Neural progenitor cell (in vitro differentiated cells): ENCODE data around the gene OOSP3. TPM values are rescaled to one million over a fixed set of nuclear protein-coding genes. Genes with fewer than 3 reads are reported as not detected.

Experiments
- DNase-seq: peaks from one replicate; pipeline ENCODE4 v3.0.0-alpha.2; 2016; ENCODE audit warnings: low spot score
- H2AFZ ChIP-seq: fragments of 200-600 bp; sonication (generic); replicated peaks from 2 replicates; pipeline ENCODE4 v1.6.1; 2016; ENCODE audit warnings: antibody characterized with exemption
- H3F3A ChIP-seq: fragments of 200-600 bp; sonication (generic); 2 replicates; pipeline ENCODE4 v1.6.1; 2016; ENCODE audit warnings: antibody characterized with exemption, low read depth
- H3K27ac ChIP-seq: fragments of 200-600 bp; sonication (generic); 2 replicates; pipeline ENCODE4 v1.5.1; 2016; ENCODE audit warnings: mild to moderate bottlenecking
- H3K27me3 ChIP-seq: fragments of 200-600 bp; sonication (generic); 2 replicates; pipeline ENCODE4 v1.6.1; 2016; ENCODE audit warnings: mild to moderate bottlenecking, moderate library complexity
- H3K36me3 ChIP-seq: fragments of 200-600 bp; sonication (generic); 2 replicates; pipeline ENCODE4 v1.5.1; 2016
- H3K4me1 ChIP-seq: fragments of 200-600 bp; sonication (generic); 2 replicates; pipeline ENCODE4 v1.6.1; 2016; ENCODE audit warnings: mixed run types
- H3K4me2 ChIP-seq: fragments of 200-600 bp; sonication (generic); 2 replicates; pipeline ENCODE4 v1.6.1; 2016
- H3K4me3 ChIP-seq: fragments of 200-600 bp; sonication (generic); 2 replicates; pipeline ENCODE4 v1.5.1; 2016
- H3K79me2 ChIP-seq: fragments of 200-600 bp; sonication (generic); 2 replicates; pipeline ENCODE4 v1.6.1; 2016; ENCODE audit warnings: low read depth
- H3K9ac ChIP-seq: fragments of 200-600 bp; sonication (generic); 2 replicates; pipeline ENCODE4 v1.6.1; 2016
- H3K9me3 ChIP-seq: fragments of 200-600 bp; sonication (generic); 2 replicates; pipeline ENCODE4 v1.5.1; 2016; ENCODE audit warnings: low read depth
- H4K20me1 ChIP-seq: fragments of 200-600 bp; sonication (generic); 2 replicates; pipeline ENCODE4 v1.6.1; 2016; ENCODE audit warnings: low read depth
- H3K27ac Mint-ChIP-seq: 3 replicates; pipeline ENCODE4 v1.8.0; 2021; ENCODE audit warnings: mixed read lengths
- H3K27me3 Mint-ChIP-seq: 2 replicates; pipeline ENCODE4 v1.8.0; 2022; ENCODE audit warnings: low read depth, mild to moderate bottlenecking, inconsistent platforms, moderate library complexity, mixed read lengths; ENCODE audit not compliant: insufficient read depth
- H3K36me3 Mint-ChIP-seq: 3 replicates; pipeline ENCODE4 v1.8.0; 2021; ENCODE audit warnings: mixed read lengths
- H3K4me1 Mint-ChIP-seq: 3 replicates; pipeline ENCODE4 v1.8.0; 2021; ENCODE audit warnings: mixed read lengths
- H3K4me3 Mint-ChIP-seq: 3 replicates; pipeline ENCODE4 v1.8.0; 2021; ENCODE audit warnings: mild to moderate bottlenecking, moderate library complexity, mixed read lengths
- H3K9me3 Mint-ChIP-seq: 3 replicates; pipeline ENCODE4 v1.8.0; 2020; ENCODE audit warnings: mixed read lengths
- CTCF ChIP-seq: fragments of 200-600 bp; sonication (generic); IDR thresholded peaks from 2 replicates; pipeline ENCODE4 v1.5.1; 2017; ENCODE audit warnings: antibody characterized with exemption, mild to moderate bottlenecking
- EZH2 ChIP-seq: fragments of 200-600 bp; sonication (generic); IDR thresholded peaks from 2 replicates; pipeline ENCODE4 v1.6.1; 2017; ENCODE audit warnings: antibody characterized with exemption, mild to moderate bottlenecking, moderate library complexity
- EZH2phosphoT487 ChIP-seq: fragments of 200-600 bp; sonication (generic); IDR thresholded peaks from 2 replicates; pipeline ENCODE4 v1.6.1; 2017; ENCODE audit warnings: antibody characterized with exemption
- total RNA-seq: library from RNA; depleted of rRNA; stranded (reverse); fragments of >200 nt; gene quantifications from 2 replicates; pipeline ENCODE4 v1.2.3, GENCODE V29; 2015; ENCODE audit warnings: low replicate concordance

The OOSP3 gene
- total RNA-seq, 1 donor from 2014 or later: not detected

DNA sequence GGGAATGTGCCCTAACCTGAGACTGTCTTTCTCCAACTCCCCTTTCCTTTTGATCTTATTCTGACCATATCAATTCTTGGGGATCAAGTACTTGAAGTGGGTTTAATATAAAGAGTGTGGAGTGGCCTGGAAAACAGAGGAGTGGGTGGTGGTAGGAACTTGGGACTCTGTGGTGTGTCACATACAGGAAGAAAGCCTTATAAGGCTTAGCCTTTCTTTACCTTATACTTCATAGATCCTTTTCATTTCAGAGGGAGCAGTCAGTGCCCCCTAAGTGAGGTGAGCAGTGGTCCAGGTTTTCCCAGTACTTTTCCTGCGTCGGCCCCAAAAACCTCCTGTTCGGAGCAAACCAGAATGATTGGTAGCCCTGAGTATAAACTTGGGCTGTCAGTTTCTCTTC lies 60.1 kb downstream of the OOSP3 start:
- TF ChIP-seq EZH2phosphoT487 (no peak), EZH2 (no peak), CTCF (no peak)

GRCh38 chr11:59939482-59939881 lies 60.9 kb downstream of the OOSP3 start:
- Mint-ChIP-seq H3K27me3 (peaks cover 2% of the 10 kb centered on the region), H3K4me1 (no peaks in the 10 kb centered on the region), H3K4me3 (no peak overlapping the region), H3K27ac (no peak overlapping the region), H3K9me3 (no peaks in the 10 kb centered on the region), H3K36me3 (no peaks in the 10 kb centered on the region)
- no peaks in the 10 kb centered on the region for H3F3A ChIP-seq
- no peak overlapping the region for H3K4me3 ChIP-seq
- no peak overlapping the region for H3K27ac ChIP-seq
- H3K79me2 ChIP-seq: no peaks in the 10 kb centered on the region
- no peak for DNase-seq
- H3K36me3 ChIP-seq: no peaks in the 10 kb centered on the region
- H2AFZ ChIP-seq: no peak overlapping the region
- no peak for TF ChIP-seq EZH2phosphoT487
- no peak for TF ChIP-seq EZH2
- TF ChIP-seq CTCF: no peak
- no peaks in the 10 kb centered on the region for H3K4me1 ChIP-seq
- no peaks in the 10 kb centered on the region for H4K20me1 ChIP-seq
- H3K9me3 ChIP-seq: no peaks in the 10 kb centered on the region
- no peaks in the 10 kb centered on the region for H3K27me3 ChIP-seq
- no peak overlapping the region for H3K4me2 ChIP-seq
- no peak overlapping the region for H3K9ac ChIP-seq

More for the DNA sequence above, 60.1 kb downstream of the OOSP3 start:
- DNase-seq: no peak
- H4K20me1 ChIP-seq: no peaks in the 10 kb centered on the region
- no peaks in the 10 kb centered on the region for H3K4me1 ChIP-seq
- peaks cover 3% of the 10 kb centered on the region for H3K27me3 Mint-ChIP-seq
- H3K4me3 ChIP-seq: no peak overlapping the region
- H3K36me3 Mint-ChIP-seq: no peaks in the 10 kb centered on the region
- no peak overlapping the region for H3K4me3 Mint-ChIP-seq
- H2AFZ ChIP-seq: no peak overlapping the region
- H3K36me3 ChIP-seq: no peaks in the 10 kb centered on the region
- no peak overlapping the region for H3K9ac ChIP-seq
- H3K27me3 ChIP-seq: no peaks in the 10 kb centered on the region
- no peaks in the 10 kb centered on the region for H3K4me1 Mint-ChIP-seq
- no peaks in the 10 kb centered on the region for H3F3A ChIP-seq
- no peaks in the 10 kb centered on the region for H3K9me3 Mint-ChIP-seq
- no peak overlapping the region for H3K27ac Mint-ChIP-seq
- no peaks in the 10 kb centered on the region for H3K9me3 ChIP-seq
- H3K4me2 ChIP-seq: no peak overlapping the region
- no peaks in the 10 kb centered on the region for H3K79me2 ChIP-seq
- no peak overlapping the region for H3K27ac ChIP-seq

DNA sequence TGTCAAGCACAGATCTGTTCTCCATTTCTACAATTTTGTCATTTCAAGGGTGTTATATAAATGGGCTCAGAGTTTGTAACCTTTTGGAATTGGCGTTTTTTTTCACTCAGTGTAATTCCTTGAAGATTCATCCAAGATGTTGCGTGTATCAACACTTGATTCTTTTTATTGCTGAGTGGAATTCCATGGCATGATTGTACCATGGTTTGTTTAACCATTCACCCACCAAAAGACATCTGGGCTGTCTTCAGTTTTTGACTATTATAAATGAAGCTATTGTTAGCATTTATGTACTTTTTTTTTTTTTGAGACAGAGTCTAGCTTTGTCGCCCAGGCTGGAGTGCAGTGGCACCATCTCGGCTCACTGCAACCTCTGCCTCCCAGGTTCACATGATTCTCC lies 62.5 kb downstream of the OOSP3 start:
- TF ChIP-seq CTCF (no peak), EZH2 (no peak), EZH2phosphoT487 (no peak)
- H3K27me3 Mint-ChIP-seq: peaks cover 2% of the 10 kb centered on the region
- no peaks in the 10 kb centered on the region for H3K36me3 Mint-ChIP-seq
- Histone ChIP-seq H2AFZ (no peak overlapping the region), H3K79me2 (no peaks in the 10 kb centered on the region), H3K4me2 (no peak overlapping the region), H3K27me3 (no peaks in the 10 kb centered on the region), H3K27ac (no peak overlapping the region), H4K20me1 (no peaks in the 10 kb centered on the region), H3F3A (no peaks in the 10 kb centered on the region), H3K9me3 (no peaks in the 10 kb centered on the region), H3K36me3 (no peaks in the 10 kb centered on the region), H3K4me1 (no peaks in the 10 kb centered on the region), H3K9ac (no peak overlapping the region), H3K4me3 (no peak overlapping the region)
- no peak overlapping the region for H3K27ac Mint-ChIP-seq
- H3K4me3 Mint-ChIP-seq: no peak overlapping the region
- no peak for DNase-seq
- no peaks in the 10 kb centered on the region for H3K9me3 Mint-ChIP-seq
- no peaks in the 10 kb centered on the region for H3K4me1 Mint-ChIP-seq
